GM12865 (cell line): Measurements from ENCODE around the gene IPO11.

ENCODE experiments used
- DNase-seq: peaks from one replicate; pipeline ENCODE4 v3.0.0; 2010; ENCODE audit warnings: low read depth
- H3K4me3 ChIP-seq: 2 replicates; pipeline ENCODE4 v1.5.1; 2011; ENCODE audit warnings: mild to moderate bottlenecking, low read depth, low read length, control low read depth
- CTCF ChIP-seq: IDR thresholded peaks from 2 replicates; pipeline ENCODE4 v1.5.1; 2011; ENCODE audit warnings: low read length, control low read depth, low read depth, inconsistent platforms; ENCODE audit not compliant: insufficient read depth; ENCODE audit errors: missing control alignments

The IPO11 gene

GRCh38 chr5:62603934-62604333, 191.4 kb downstream of the IPO11 start:
- H3K4me3 ChIP-seq, result no peak overlapping the region
- TF ChIP-seq CTCF, result no peak
- DNase-seq, result no peak

GRCh38 chr5:62605638-62606037, 193.1 kb downstream of the IPO11 start:
- no peak for DNase-seq
- TF ChIP-seq CTCF, result no peak
- H3K4me3 ChIP-seq, result no peak overlapping the region

- DNase-seq, result no peak
- TF ChIP-seq CTCF, result no peak
- H3K4me3 ChIP-seq, result no peak overlapping the region
These were observed 194.3 kb downstream of the IPO11 start for GRCh38 chr5:62606878-62607277.

GRCh38 chr5:62607615-62608014, 195.1 kb downstream of the IPO11 start:
- TF ChIP-seq CTCF, result no peak
- H3K4me3 ChIP-seq, result no peak overlapping the region
- no peak for DNase-seq

- DNase-seq, result no peak
- TF ChIP-seq CTCF, result no peak
These were observed 196.3 kb downstream of the IPO11 start for GRCh38 chr5:62608529-62609511.

GRCh38 chr5:62614355-62614754, 201.8 kb downstream of the IPO11 start:
- no peak overlapping the region for H3K4me3 ChIP-seq
- DNase-seq, result no peak
- no peak for TF ChIP-seq CTCF

More at GRCh38 chr5:62608529-62609511, 196.3 kb downstream of the IPO11 start:
- no peak overlapping the region for H3K4me3 ChIP-seq
